Measurements from ENCODE around the gene SLC7A8.

SLC7A8 gene

DNA sequence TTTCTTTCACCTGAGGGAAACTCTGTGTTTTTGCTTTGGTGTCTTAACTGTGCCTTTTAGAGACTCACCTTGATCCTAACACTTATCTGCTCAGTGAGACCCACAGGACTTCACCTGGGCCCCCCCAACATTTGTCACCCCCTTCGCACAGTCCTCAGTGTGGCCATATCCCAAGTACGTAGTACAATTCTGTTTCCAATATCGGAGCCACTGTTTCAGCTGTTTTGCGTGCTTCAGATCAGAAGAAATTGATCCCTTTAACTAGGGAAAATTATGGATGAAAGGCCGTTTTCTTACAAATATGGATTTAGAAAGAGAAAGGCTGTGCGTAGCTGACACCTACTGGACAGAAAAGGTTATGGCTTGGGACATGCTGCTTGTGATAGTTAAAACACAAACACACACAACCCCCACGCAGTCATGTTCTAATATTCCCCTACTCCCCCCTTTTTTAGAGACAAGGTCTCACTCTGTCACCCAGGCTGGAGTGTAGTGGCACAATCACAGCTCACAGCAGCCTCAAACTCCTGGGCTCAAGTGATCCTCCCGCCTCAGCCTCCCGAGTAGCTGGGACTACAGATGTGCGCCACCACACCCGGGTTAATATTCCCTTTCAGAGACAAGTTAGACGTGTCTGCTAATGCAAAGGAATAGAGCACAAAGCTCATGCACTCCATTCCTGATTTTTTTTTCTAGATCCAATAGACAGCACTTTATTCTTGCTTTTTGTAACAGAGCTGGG lies 3.6 kb upstream of the SLC7A8 start (continued):
- no peak for TF ChIP-seq ZNF518A (tag by site-specific recombination; conservative IDR thresholded peaks at IDR 0.05; ENCODE audit: low read depth)
- no peak for TF ChIP-seq ZNF521 (tag by site-specific recombination; IDR thresholded peaks at IDR 0.05)
- TF ChIP-seq PATZ1 (tag by site-specific recombination; IDR thresholded peaks at IDR 0.05), result 0 out of 2 replicates have a peak, but pooled peaks have one; percentile 9
- peak; percentile 44 for TF ChIP-seq PRDM1 (tag by site-specific recombination; IDR thresholded peaks at IDR 0.05)

DNA sequence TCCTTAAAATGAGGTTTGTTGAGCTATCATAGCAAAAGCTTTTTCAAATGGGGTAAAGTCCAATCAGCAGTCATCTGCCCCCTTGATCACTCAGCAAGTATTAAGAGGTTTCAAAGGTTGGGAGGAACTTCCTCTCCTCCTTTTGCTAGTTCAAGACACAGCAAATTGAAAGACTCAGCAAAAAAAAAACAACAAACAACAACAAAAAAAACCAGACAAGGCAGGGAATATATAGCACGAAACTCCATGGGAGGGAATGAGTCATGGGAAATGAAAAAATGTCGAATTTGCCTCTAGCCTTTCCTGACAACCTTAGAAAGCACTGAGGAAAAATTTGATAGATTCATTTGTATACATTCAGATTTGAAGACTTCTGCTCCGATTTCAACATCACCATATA lies 1.6 kb upstream of the SLC7A8 start:
- ChIA-PET POLR2A (interaction anchor here (1.5 kb wide), 1 partner anchor 64 kb away, joined by 5 read pairs; no protein-coding TSS in a partner anchor), CTCF (interaction anchor here (1.1 to 11.0 kb wide), 11 partner anchors 10 to 199 kb away, joined by 4 to 424 read pairs (median 8); partner anchors contain the start of gene CEBPE)
- Histone ChIP-seq H3K4me1 (ENCODE audit: control insufficient read depth, insufficient read depth, low read length) (no peaks in the 10 kb centered on the region; the same call in 1 of the 2 replicates), H3K27ac (ENCODE audit: extremely low read depth, low read depth, low read length) (no peak overlapping the region), H3K4me3 (ENCODE audit: low read depth, low read length) (no peak overlapping the region), H3K36me3 (ENCODE audit: control insufficient read depth in 2 of 2, insufficient read depth in 1 of 2, low read length in 2 of 2) (no peaks in the 10 kb centered on the region), H3K9me3 (ENCODE audit: control insufficient read depth, insufficient read depth, low read depth, low read length) (no peaks in the 10 kb centered on the region)
- TF ChIP-seq ZNF362 (tag by site-specific recombination; IDR thresholded peaks at IDR 0.05) (peak; percentile 73), ZBTB21 (tag by site-specific recombination; IDR thresholded peaks at IDR 0.05) (0 out of 2 replicates have a peak, but pooled peaks have one; percentile 30), ZNF585B (tag by site-specific recombination; IDR thresholded peaks at IDR 0.05) (no peak), EGR2 (tag by site-specific recombination; IDR thresholded peaks at IDR 0.05; ENCODE audit: low read depth) (no peak), ZBTB26 (tag by site-specific recombination; optimal IDR thresholded peaks at IDR 0.05) (no peak), ZNF513 (tag by site-specific recombination; IDR thresholded peaks at IDR 0.05) (no peak), PRDM4 (tag by site-specific recombination; IDR thresholded peaks at IDR 0.05) (no peak), GLIS1 (tag by site-specific recombination; IDR thresholded peaks at IDR 0.05) (peak; percentile 62; the same call in 1 of the 2 replicates), ZNF335 (tag by site-specific recombination; conservative IDR thresholded peaks at IDR 0.05) (no peak), BCL11A (tag by site-specific recombination; IDR thresholded peaks at IDR 0.05; ENCODE audit: low read depth) (no peak)
- TF ChIP-seq, protein P1, sequence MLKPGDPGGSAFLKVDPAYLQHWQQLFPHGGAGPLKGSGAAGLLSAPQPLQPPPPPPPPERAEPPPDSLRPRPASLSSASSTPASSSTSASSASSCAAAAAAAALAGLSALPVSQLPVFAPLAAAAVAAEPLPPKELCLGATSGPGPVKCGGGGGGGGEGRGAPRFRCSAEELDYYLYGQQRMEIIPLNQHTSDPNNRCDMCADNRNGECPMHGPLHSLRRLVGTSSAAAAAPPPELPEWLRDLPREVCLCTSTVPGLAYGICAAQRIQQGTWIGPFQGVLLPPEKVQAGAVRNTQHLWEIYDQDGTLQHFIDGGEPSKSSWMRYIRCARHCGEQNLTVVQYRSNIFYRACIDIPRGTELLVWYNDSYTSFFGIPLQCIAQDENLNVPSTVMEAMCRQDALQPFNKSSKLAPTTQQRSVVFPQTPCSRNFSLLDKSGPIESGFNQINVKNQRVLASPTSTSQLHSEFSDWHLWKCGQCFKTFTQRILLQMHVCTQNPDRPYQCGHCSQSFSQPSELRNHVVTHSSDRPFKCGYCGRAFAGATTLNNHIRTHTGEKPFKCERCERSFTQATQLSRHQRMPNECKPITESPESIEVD (tag by site-specific recombination; IDR thresholded peaks at IDR 0.05), result peak; percentile 31; the same call in 1 of the 2 replicates
